ENCODE results near the gene KREMEN2. TPM values are rescaled to one million over a fixed set of nuclear protein-coding genes. Genes with fewer than 3 reads are reported as not detected.

KREMEN2 gene
- total and polyA plus RNA-seq, 2 of the 13 experiments (the other 11 are each of a cell fraction or from before 2014, with no cell fraction given): 0.48 to 1.2 TPM

DNA sequence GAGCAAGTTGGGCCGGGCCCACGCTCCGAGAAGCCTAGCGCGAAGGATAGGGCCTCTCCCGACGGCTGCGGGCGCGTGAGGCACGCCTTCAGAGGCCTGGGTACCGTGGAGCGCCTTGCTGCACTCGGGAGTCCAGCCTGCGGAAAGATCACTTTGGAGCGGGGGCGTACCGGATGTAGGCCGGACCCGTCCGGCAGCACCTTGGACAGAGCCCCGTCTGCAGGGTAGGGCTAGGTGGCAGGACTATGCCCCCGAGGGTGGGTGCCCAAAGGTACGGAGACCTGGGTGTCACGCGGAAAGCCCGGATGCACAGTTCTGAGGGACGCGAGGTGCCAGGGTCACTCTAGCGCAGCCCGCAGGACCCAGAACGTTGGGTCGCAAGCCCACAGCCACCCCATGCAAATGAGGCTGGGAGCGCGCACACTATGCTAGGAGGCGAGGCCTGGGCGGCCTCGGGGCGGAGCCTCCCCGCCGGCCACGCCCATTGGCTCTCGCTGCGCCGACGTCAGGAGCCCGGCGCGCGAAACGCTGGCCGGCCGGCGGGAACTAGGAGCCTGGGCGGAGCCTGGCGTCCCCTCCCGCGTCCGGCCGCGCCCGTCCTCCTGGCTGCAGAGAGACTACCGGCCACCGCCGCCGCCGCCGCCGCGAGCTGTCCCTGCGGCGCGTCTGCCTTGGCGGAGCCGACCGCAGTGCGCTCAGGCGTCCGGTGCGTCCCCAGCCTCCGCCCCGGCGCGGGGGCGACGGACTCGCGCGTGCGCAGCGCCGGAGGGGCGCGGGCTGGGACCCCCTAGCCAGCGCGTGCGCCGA, 4.9 kb downstream of the KREMEN2 start, which contains the start of gene PAQR4 (continued):
- TF ChIP-seq ZNF296 (CRISPR knock-in tag; conservative IDR thresholded peaks at IDR 0.05) (peak; percentile 90; the same call in 1 of the 2 replicates), ZNF329 (CRISPR knock-in tag; IDR thresholded peaks at IDR 0.05; ENCODE audit: low read depth) (peak; percentile 75), ZNF761 (CRISPR knock-in tag; conservative IDR thresholded peaks at IDR 0.05) (peak; percentile 94), DPF2 (CRISPR knock-in tag; IDR thresholded peaks at IDR 0.05; ENCODE audit: borderline replicate concordance, low read depth) (0 out of 2 replicates have a peak, but pooled peaks have one; percentile 49), ZNF468 (CRISPR knock-in tag; IDR thresholded peaks at IDR 0.05) (peak; percentile 97), PRPF4 (IDR thresholded peaks at IDR 0.05; ENCODE audit: low read depth, low read length, poor library complexity, severe bottlenecking) (no peak), ZNF331 (CRISPR knock-in tag; IDR thresholded peaks at IDR 0.05) (peak; percentile 90), ZNF484 (CRISPR knock-in tag; IDR thresholded peaks at IDR 0.05; ENCODE audit: borderline replicate concordance, low read depth) (no peak; the same call in 1 of the 2 replicates), ZNF629 (CRISPR knock-in tag; conservative IDR thresholded peaks at IDR 0.05) (peak; percentile 35), KMT2A (CRISPR knock-in tag; IDR thresholded peaks at IDR 0.05) (peak; percentile 79; the same call in 1 of the 2 replicates), BRD4 (CRISPR knock-in tag; IDR thresholded peaks at IDR 0.05) (peak; percentile 43; the same call in 1 of the 2 replicates), HNF4A (CRISPR knock-in tag; IDR thresholded peaks at IDR 0.05) (peak; percentile 67), ONECUT2 (CRISPR knock-in tag; IDR thresholded peaks at IDR 0.05) (no peak), ZNF563 (CRISPR knock-in tag; IDR thresholded peaks at IDR 0.05) (peak; percentile 99), ATRX (CRISPR knock-in tag; IDR thresholded peaks at IDR 0.05; ENCODE audit: borderline replicate concordance) (peak; percentile 79; the same call in 1 of the 2 replicates), ZFP36 (IDR thresholded peaks at IDR 0.05; ENCODE audit: borderline replicate concordance, low read depth, low read length, partially characterized antibody) (no peak), RARA (CRISPR knock-in tag; IDR thresholded peaks at IDR 0.05) (peak; percentile 75; the same call in 1 of the 2 replicates), ZNF605 (CRISPR knock-in tag; IDR thresholded peaks at IDR 0.05) (peak; percentile 98), ARNT2 (CRISPR knock-in tag; IDR thresholded peaks at IDR 0.05; ENCODE audit: low read depth) (peak; percentile 98), NKX3-1 (CRISPR knock-in tag; IDR thresholded peaks at IDR 0.05) (peak; percentile 97), ERF (CRISPR knock-in tag; IDR thresholded peaks at IDR 0.05) (peak; percentile 98)
- TF ChIP-seq, protein P1, sequence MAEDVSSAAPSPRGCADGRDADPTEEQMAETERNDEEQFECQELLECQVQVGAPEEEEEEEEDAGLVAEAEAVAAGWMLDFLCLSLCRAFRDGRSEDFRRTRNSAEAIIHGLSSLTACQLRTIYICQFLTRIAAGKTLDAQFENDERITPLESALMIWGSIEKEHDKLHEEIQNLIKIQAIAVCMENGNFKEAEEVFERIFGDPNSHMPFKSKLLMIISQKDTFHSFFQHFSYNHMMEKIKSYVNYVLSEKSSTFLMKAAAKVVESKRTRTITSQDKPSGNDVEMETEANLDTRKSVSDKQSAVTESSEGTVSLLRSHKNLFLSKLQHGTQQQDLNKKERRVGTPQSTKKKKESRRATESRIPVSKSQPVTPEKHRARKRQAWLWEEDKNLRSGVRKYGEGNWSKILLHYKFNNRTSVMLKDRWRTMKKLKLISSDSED (CRISPR knock-in tag; IDR thresholded peaks at IDR 0.05): peak; percentile 81
- TF ChIP-seq, protein P2, sequence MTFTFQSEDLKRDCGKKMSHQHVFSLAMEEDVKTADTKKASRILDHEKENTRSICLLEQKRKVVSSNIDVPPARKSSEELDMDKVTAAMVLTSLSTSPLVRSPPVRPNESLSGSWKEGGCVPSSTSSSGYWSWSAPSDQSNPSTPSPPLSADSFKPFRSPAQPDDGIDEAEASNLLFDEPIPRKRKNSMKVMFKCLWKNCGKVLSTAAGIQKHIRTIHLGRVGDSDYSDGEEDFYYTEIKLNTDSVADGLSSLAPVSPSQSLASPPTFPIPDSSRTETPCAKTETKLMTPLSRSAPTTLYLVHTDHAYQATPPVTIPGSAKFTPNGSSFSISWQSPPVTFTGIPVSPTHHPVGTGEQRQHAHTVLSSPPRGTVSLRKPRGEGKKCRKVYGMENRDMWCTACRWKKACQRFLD (CRISPR knock-in tag; IDR thresholded peaks at IDR 0.05; ENCODE audit: borderline replicate concordance): peak; percentile 87; the same call in 1 of the 2 replicates
- TF ChIP-seq, protein P3, sequence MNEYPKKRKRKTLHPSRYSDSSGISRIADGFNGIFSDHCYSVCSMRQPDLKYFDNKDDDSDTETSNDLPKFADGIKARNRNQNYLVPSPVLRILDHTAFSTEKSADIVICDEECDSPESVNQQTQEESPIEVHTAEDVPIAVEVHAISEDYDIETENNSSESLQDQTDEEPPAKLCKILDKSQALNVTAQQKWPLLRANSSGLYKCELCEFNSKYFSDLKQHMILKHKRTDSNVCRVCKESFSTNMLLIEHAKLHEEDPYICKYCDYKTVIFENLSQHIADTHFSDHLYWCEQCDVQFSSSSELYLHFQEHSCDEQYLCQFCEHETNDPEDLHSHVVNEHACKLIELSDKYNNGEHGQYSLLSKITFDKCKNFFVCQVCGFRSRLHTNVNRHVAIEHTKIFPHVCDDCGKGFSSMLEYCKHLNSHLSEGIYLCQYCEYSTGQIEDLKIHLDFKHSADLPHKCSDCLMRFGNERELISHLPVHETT (CRISPR knock-in tag; conservative IDR thresholded peaks at IDR 0.05): peak; percentile 86
- TF ChIP-seq, protein P4, sequence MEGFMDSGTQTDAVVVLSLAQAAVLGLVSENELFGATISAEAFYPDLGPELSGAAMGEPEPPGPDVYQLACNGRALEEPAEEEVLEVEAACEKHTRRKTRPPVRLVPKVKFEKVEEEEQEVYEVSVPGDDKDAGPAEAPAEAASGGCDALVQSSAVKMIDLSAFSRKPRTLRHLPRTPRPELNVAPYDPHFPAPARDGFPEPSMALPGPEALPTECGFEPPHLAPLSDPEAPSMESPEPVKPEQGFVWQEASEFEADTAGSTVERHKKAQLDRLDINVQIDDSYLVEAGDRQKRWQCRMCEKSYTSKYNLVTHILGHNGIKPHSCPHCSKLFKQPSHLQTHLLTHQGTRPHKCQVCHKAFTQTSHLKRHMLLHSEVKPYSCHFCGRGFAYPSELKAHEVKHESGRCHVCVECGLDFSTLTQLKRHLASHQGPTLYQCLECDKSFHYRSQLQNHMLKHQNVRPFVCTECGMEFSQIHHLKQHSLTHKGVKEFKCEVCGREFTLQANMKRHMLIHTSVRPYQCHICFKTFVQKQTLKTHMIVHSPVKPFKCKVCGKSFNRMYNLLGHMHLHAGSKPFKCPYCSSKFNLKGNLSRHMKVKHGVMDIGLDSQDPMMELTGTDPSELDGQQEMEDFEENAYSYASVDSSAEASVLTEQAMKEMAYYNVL (CRISPR knock-in tag; IDR thresholded peaks at IDR 0.05; ENCODE audit: borderline replicate concordance): peak; percentile 79; the same call in 1 of the 2 replicates

Measured in HepG2 (cell line).